BLaER1 treated with 17β-estradiol and CSF1 and Interleukin-3, amounts not matched to agents 10 nM and 100 nM (cell line): ENCODE data around the gene SLAMF1.
"Not testable (repeated sequence)": the region's sequence is repeated elsewhere in the genome, so short reads cannot be mapped to it uniquely, and the experiment has no call there.

ENCODE experiments used
- H3K27ac ChIP-seq, 11 experiments: shearing (Covaris generic); formaldehyde crosslinking; 2 replicates each; pipeline ENCODE4 v1.8.1; 2022
- H3K27me3 ChIP-seq, 11 experiments: shearing (Covaris generic); formaldehyde crosslinking; 2 replicates each; pipeline ENCODE4 v1.8.1; 2022
- H3K36me3 ChIP-seq, 11 experiments: shearing (Covaris generic); formaldehyde crosslinking; 2 replicates each; pipeline ENCODE4 v1.8.1; 2022
- H3K4me1 ChIP-seq, 10 experiments: shearing (Covaris generic); formaldehyde crosslinking; 2 replicates each; pipeline ENCODE4 v1.8.1; 2022
- H3K4me2 ChIP-seq, 11 experiments: shearing (Covaris generic); formaldehyde crosslinking; 2 replicates each; pipeline ENCODE4 v1.8.1; 2022
- H3K4me3 ChIP-seq, 10 experiments: shearing (Covaris generic); formaldehyde crosslinking; 2 replicates each; pipeline ENCODE4 v1.8.1; 2022
- H3K9ac ChIP-seq, 11 experiments: shearing (Covaris generic); formaldehyde crosslinking; 2 replicates each; pipeline ENCODE4 v1.8.1; 2022
- H3K9me3 ChIP-seq, 11 experiments: shearing (Covaris generic); formaldehyde crosslinking; replicated peaks in 1 of 11; 2 replicates each; pipeline ENCODE4 v1.8.1; 2022
- H4K20me1 ChIP-seq, 11 experiments: shearing (Covaris generic); formaldehyde crosslinking; 2 replicates each; pipeline ENCODE4 v1.8.1; 2022
- Cebpa-rat ChIP-seq, 11 experiments: shearing (Covaris generic); IDR thresholded peaks; 2 replicates each; pipeline ENCODE4 v1.8.1; 2022

Gene SLAMF1

GRCh38 chr1:160628799-160629263, 18.0 kb downstream of the SLAMF1 start:
- no peak for TF ChIP-seq Cebpa-rat (IDR thresholded peaks at IDR 0.05)

GRCh38 chr1:160627677-160628289, 19.1 kb downstream of the SLAMF1 start:
- peak overlapping the region; percentile 66 to 95 (median 86); a peak in 21 of 22 replicates for H3K4me2 ChIP-seq
- H3K9me3 ChIP-seq, H3K9ac ChIP-seq, H3K27me3 ChIP-seq, H4K20me1 ChIP-seq: not testable (repeated sequence)
- peaks cover 99 to 100% (median 100%) of the 10 kb centered on the region in 10 experiments for H3K4me1 ChIP-seq
- H3K27ac ChIP-seq, result peak overlapping the region in 5 of 11 experiments; percentile 2 to 79 (median 75); a peak in 5 of 22 replicates
- H3K36me3 ChIP-seq, result peaks cover 0 to 54% (median 8%) of the 10 kb centered on the region in 11 experiments; a peak in 9 of 22 replicates
- 0 out of 20 replicates have a peak overlapping the region, but pooled peaks of 1 of the 10 experiments have one; percentile 2 for H3K4me3 ChIP-seq

More at GRCh38 chr1:160628799-160629263, 18.0 kb downstream of the SLAMF1 start:
- H3K27me3 ChIP-seq, result no peaks in the 10 kb centered on the region
- H3K9ac ChIP-seq, result peak overlapping the region; percentile 34 to 75 (median 53); a peak in 18 of 22 replicates
- no peaks in the 10 kb centered on the region for H3K9me3 ChIP-seq
- H3K4me2 ChIP-seq, result peak overlapping the region; percentile 66 to 95 (median 86)
- peak overlapping the region; percentile 62 to 82 (median 77); a peak in 21 of 22 replicates for H3K27ac ChIP-seq
- no peaks in the 10 kb centered on the region for H4K20me1 ChIP-seq
- peaks cover 98 to 100% (median 100%) of the 10 kb centered on the region in 10 experiments for H3K4me1 ChIP-seq
- H3K36me3 ChIP-seq, result peaks cover 0 to 54% (median 1%) of the 10 kb centered on the region in 11 experiments; a peak in 11 of 22 replicates
- H3K4me3 ChIP-seq, result peak overlapping the region in 5 of 10 experiments; percentile 13 to 42 (median 35); a peak in 4 of 20 replicates

GRCh38 chr1:160626509-160627342, 20.1 kb downstream of the SLAMF1 start:
- H3K9me3 ChIP-seq, result no peaks in the 10 kb centered on the region; a peak in 1 of 22 replicates
- H3K27ac ChIP-seq, result peak overlapping the region in 10 of 11 experiments; percentile 48 to 79 (median 67); a peak in 19 of 22 replicates
- H3K27me3 ChIP-seq, result no peaks in the 10 kb centered on the region
- H3K4me2 ChIP-seq, result peak overlapping the region; percentile 66 to 95 (median 86)
- H3K4me1 ChIP-seq, result peaks cover 94 to 100% (median 99%) of the 10 kb centered on the region in 10 experiments
- H3K4me3 ChIP-seq, result peak overlapping the region in 3 of 10 experiments; percentile 21 to 52 (median 32); a peak in 2 of 20 replicates
- TF ChIP-seq Cebpa-rat (IDR thresholded peaks at IDR 0.05), result no peak
- H4K20me1 ChIP-seq, result no peaks in the 10 kb centered on the region
- H3K9ac ChIP-seq, result peak overlapping the region in 6 of 11 experiments; percentile 38 to 70 (median 65); a peak in 7 of 22 replicates
- H3K36me3 ChIP-seq, result peaks cover 0 to 55% (median 11%) of the 10 kb centered on the region in 11 experiments; a peak in 10 of 22 replicates

- Histone ChIP-seq H4K20me1 (no peaks in the 10 kb centered on the region), H3K27me3 (no peaks in the 10 kb centered on the region), H3K27ac (peak overlapping the region in 10 of 11 experiments; percentile 48 to 79 (median 67); a peak in 20 of 22 replicates), H3K9ac (peak overlapping the region in 9 of 11 experiments; percentile 23 to 70 (median 44); a peak in 18 of 22 replicates), H3K36me3 (peaks cover 0 to 55% (median 11%) of the 10 kb centered on the region in 11 experiments; a peak in 11 of 22 replicates), H3K9me3 (no peaks in the 10 kb centered on the region; a peak in 1 of 22 replicates), H3K4me2 (peak overlapping the region; percentile 66 to 95 (median 86)), H3K4me3 (peak overlapping the region in 7 of 10 experiments; percentile 10 to 52 (median 21); a peak in 6 of 20 replicates), H3K4me1 (peaks cover 94 to 100% (median 97%) of the 10 kb centered on the region in 10 experiments)
- TF ChIP-seq Cebpa-rat (IDR thresholded peaks at IDR 0.05), result no peak
Measured at GRCh38 chr1:160625725-160626498, 20.9 kb downstream of the SLAMF1 start.

- Histone ChIP-seq H3K27me3 (no peaks in the 10 kb centered on the region), H4K20me1 (no peaks in the 10 kb centered on the region), H3K36me3 (peaks cover 0 to 61% (median 11%) of the 10 kb centered on the region in 11 experiments; a peak in 13 of 22 replicates), H3K4me3 (peak overlapping the region in 6 of 10 experiments; percentile 9 to 52 (median 26); a peak in 8 of 20 replicates), H3K9ac (peak overlapping the region in 9 of 11 experiments; percentile 23 to 70 (median 44); a peak in 17 of 22 replicates), H3K4me2 (peak overlapping the region; percentile 66 to 95 (median 86)), H3K27ac (peak overlapping the region in 10 of 11 experiments; percentile 32 to 79 (median 67); a peak in 21 of 22 replicates), H3K9me3 (peaks cover 0 to under 1% (median 0%) of the 10 kb centered on the region in 11 experiments; a peak in 2 of 22 replicates), H3K4me1 (peaks cover 89 to 96% (median 92%) of the 10 kb centered on the region in 10 experiments)
- TF ChIP-seq Cebpa-rat (IDR thresholded peaks at IDR 0.05), result no peak
Measured at GRCh38 chr1:160625321-160625720, 21.5 kb downstream of the SLAMF1 start.

- Histone ChIP-seq H3K36me3 (peaks cover 8 to 70% (median 19%) of the 10 kb centered on the region in 11 experiments; a peak in 18 of 22 replicates), H3K4me1 (peaks cover 81 to 94% (median 83%) of the 10 kb centered on the region in 10 experiments), H3K9me3 (peaks cover 1 to 9% (median 4%) of the 10 kb centered on the region in 11 experiments; a peak in 13 of 22 replicates), H3K4me3 (peak overlapping the region in 4 of 10 experiments; percentile 27 to 52 (median 32); a peak in 6 of 20 replicates), H3K27me3 (no peaks in the 10 kb centered on the region), H3K27ac (peak overlapping the region in 10 of 11 experiments; percentile 32 to 79 (median 67); a peak in 19 of 22 replicates), H4K20me1 (no peaks in the 10 kb centered on the region), H3K4me2 (peak overlapping the region; percentile 66 to 95 (median 86)), H3K9ac (peak overlapping the region in 6 of 11 experiments; percentile 38 to 70 (median 65); a peak in 11 of 22 replicates)
- TF ChIP-seq Cebpa-rat (IDR thresholded peaks at IDR 0.05), result no peak
Measured at GRCh38 chr1:160624464-160624863, 22.4 kb downstream of the SLAMF1 start.

GRCh38 chr1:160623862-160624261, 23.0 kb downstream of the SLAMF1 start:
- peak overlapping the region in 5 of 11 experiments; percentile 38 to 70 (median 66); a peak in 10 of 22 replicates for H3K9ac ChIP-seq
- peaks cover 14 to 74% (median 25%) of the 10 kb centered on the region in 11 experiments; a peak in 19 of 22 replicates for H3K36me3 ChIP-seq
- peaks cover 75 to 94% (median 77%) of the 10 kb centered on the region in 10 experiments for H3K4me1 ChIP-seq
- no peaks in the 10 kb centered on the region for H3K27me3 ChIP-seq
- peak overlapping the region; percentile 66 to 95 (median 86) for H3K4me2 ChIP-seq
- H3K27ac ChIP-seq, result peak overlapping the region in 8 of 11 experiments; percentile 61 to 79 (median 70); a peak in 16 of 22 replicates
- no peaks in the 10 kb centered on the region for H4K20me1 ChIP-seq
- H3K4me3 ChIP-seq, result peak overlapping the region in 4 of 10 experiments; percentile 27 to 52 (median 32); a peak in 9 of 20 replicates
- peaks cover 7 to 15% (median 10%) of the 10 kb centered on the region in 11 experiments; a peak in 18 of 22 replicates for H3K9me3 ChIP-seq
- TF ChIP-seq Cebpa-rat (IDR thresholded peaks at IDR 0.05), result no peak
